NCI-H2227 (cell line): ENCODE results near the gene NF2.

Source experiments
- DNase-seq: peaks from one replicate; lab custom pipeline; 2025; ENCODE audit not compliant: unreplicated experiment; lab: John Stamatoyannopoulos, UW

Gene NF2

GRCh38 chr22:29717789-29718188 is 114.4 kb downstream of the NF2 start:
- DNase-seq: no peak

GRCh38 chr22:29718949-29719898 is 115.8 kb downstream of the NF2 start:
- no peak for DNase-seq

GRCh38 chr22:29719899-29720645 is 116.6 kb downstream of the NF2 start, which contains the start of gene CABP7:
TSS of gene CABP7 (plus strand) at chr22:29720003. CDS start at chr22:29720425, 422 bp downstream.
- DNase-seq: peak; percentile 32

- DNase-seq: no peak
Measured at GRCh38 chr22:29720811-29721323, 117.4 kb downstream of the NF2 start.

- no peak for DNase-seq
Measured at GRCh38 chr22:29722151-29722550, 118.7 kb downstream of the NF2 start.

- DNase-seq: no peak
Measured at GRCh38 chr22:29722587-29722986, 119.2 kb downstream of the NF2 start.

- DNase-seq: no peak
Measured at GRCh38 chr22:29723766-29724165, 120.3 kb downstream of the NF2 start.

- no peak for DNase-seq
Measured at GRCh38 chr22:29724843-29725242, 121.4 kb downstream of the NF2 start.

- DNase-seq: no peak
Measured at GRCh38 chr22:29726106-29726505, 122.7 kb downstream of the NF2 start.

- no peak for DNase-seq
Measured at GRCh38 chr22:29726512-29727130, 123.2 kb downstream of the NF2 start.

GRCh38 chr22:29727131-29727523 is 123.7 kb downstream of the NF2 start:
- peak; percentile 65 for DNase-seq

- DNase-seq: no peak
Measured at GRCh38 chr22:29729161-29729560, 125.7 kb downstream of the NF2 start.

GRCh38 chr22:29731058-29731850 is 127.8 kb downstream of the NF2 start:
- DNase-seq: no peak

- DNase-seq: no peak
Measured at GRCh38 chr22:29732883-29733282, 129.4 kb downstream of the NF2 start.

GRCh38 chr22:29733362-29734201 is 130.1 kb downstream of the NF2 start:
- peak; percentile 55 for DNase-seq

- DNase-seq: no peak
Measured at GRCh38 chr22:29734406-29734805, 131.0 kb downstream of the NF2 start.

- DNase-seq: no peak
Measured at GRCh38 chr22:29734838-29735237, 131.4 kb downstream of the NF2 start.

GRCh38 chr22:29735416-29735815 is 132.0 kb downstream of the NF2 start:
- DNase-seq: no peak

- no peak for DNase-seq
Measured at GRCh38 chr22:29737251-29738117, 134.1 kb downstream of the NF2 start.
